ENCODE measurements around the gene UBTD1. TPM values are rescaled to one million over a fixed set of nuclear protein-coding genes. Genes with fewer than 3 reads are reported as not detected.

The UBTD1 gene
- total RNA-seq, 1 donor, result 30.2 TPM

- DNase-seq (ENCODE audit: low read depth), result no peak
- H3K4me3 ChIP-seq (ENCODE audit: low read depth, low read length), result no peak overlapping the region
- no peak for TF ChIP-seq CTCF (IDR thresholded peaks at IDR 0.05; ENCODE audit: insufficient read depth, low read depth, low read length)
These were observed 79.0 kb downstream of the UBTD1 start for GRCh38 chr10:97577701-97578100.

- DNase-seq (ENCODE audit: low read depth), result no peak
- peak overlapping the region; percentile 30 for H3K4me3 ChIP-seq (ENCODE audit: low read depth, low read length)
- no peak for TF ChIP-seq CTCF (IDR thresholded peaks at IDR 0.05; ENCODE audit: insufficient read depth, low read depth, low read length)
These were observed 79.6 kb downstream of the UBTD1 start for GRCh38 chr10:97578171-97578844.

GRCh38 chr10:97580421-97581367 is 82.0 kb downstream of the UBTD1 start:
- no peak for TF ChIP-seq CTCF (IDR thresholded peaks at IDR 0.05; ENCODE audit: insufficient read depth, low read depth, low read length)
- H3K4me3 ChIP-seq (ENCODE audit: low read depth, low read length), result no peak overlapping the region
- DNase-seq (ENCODE audit: low read depth), result no peak

GRCh38 chr10:97582169-97582568 is 83.4 kb downstream of the UBTD1 start:
- TF ChIP-seq CTCF (IDR thresholded peaks at IDR 0.05; ENCODE audit: insufficient read depth, low read depth, low read length), result no peak
- no peak for DNase-seq (ENCODE audit: low read depth)
- H3K4me3 ChIP-seq (ENCODE audit: low read depth, low read length), result no peak overlapping the region

- H3K4me3 ChIP-seq (ENCODE audit: low read depth, low read length), result no peak overlapping the region
- no peak for TF ChIP-seq CTCF (IDR thresholded peaks at IDR 0.05; ENCODE audit: insufficient read depth, low read depth, low read length)
- no peak for DNase-seq (ENCODE audit: low read depth)
These were observed 84.8 kb downstream of the UBTD1 start for GRCh38 chr10:97583476-97583875.

- peak; percentile 41 for DNase-seq (ENCODE audit: low read depth)
- no peak within 1 kb of the TSS for H3K4me3 ChIP-seq (ENCODE audit: low read depth, low read length)
- TF ChIP-seq CTCF (IDR thresholded peaks at IDR 0.05; ENCODE audit: insufficient read depth, low read depth, low read length), result no peak
These were observed 85.5 kb downstream of the UBTD1 start, which contains the start of gene HOGA1 for GRCh38 chr10:97584060-97584797. Gene HOGA1, plus strand, starts transcription at chr10:97584389. Its CDS starts 315 bp downstream, at chr10:97584704.

All from fibroblast of villous mesenchyme (primary cell).